Measurements from ENCODE around the gene PTX4.

The PTX4 gene, protein sequence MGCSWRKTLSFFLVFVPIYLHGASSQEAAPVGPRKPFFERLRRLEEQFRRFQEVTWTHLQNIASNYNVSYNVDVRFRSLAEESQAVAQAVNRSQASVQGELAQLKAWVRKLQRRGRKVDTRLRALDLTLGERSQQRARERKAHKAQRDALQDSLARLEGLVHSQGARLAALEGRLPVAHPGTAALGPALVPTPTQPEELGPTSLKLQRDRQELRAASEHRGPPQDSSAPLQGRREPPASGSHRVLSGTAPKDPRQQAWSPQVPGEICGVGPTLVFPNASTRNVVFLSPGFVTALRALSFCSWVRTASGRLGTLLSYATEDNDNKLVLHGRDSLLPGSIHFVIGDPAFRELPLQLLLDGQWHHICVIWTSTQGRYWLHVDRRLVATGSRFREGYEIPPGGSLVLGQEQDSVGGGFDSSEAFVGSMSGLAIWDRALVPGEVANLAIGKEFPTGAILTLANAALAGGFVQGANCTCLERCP

DNA sequence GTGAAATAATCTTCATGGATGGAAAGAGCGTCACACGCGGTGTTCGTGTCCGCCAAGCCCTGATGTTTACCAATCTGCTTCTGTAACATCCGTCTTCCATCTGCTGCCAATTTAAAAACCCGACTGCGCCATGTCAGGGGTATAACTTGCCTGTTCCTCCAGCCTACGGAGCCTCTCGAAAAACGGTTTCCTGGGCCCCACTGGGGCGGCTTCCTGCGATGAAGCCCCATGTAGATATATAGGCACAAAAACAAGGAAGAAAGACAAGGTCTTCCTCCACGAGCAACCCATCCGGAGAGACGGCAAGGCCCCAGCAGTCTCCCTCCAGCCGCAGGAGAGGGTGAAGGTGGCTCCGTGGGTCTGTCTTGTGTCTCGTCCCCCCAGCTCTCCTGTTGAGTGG is at the start of gene PTX4:
TSS of gene PTX4 (minus strand) at position 326 of the 400 bp plus-strand sequence. CDS start at position 291, 35 bp downstream.
- DNase-seq (ENCODE audit: low spot score), result no peak

DNA sequence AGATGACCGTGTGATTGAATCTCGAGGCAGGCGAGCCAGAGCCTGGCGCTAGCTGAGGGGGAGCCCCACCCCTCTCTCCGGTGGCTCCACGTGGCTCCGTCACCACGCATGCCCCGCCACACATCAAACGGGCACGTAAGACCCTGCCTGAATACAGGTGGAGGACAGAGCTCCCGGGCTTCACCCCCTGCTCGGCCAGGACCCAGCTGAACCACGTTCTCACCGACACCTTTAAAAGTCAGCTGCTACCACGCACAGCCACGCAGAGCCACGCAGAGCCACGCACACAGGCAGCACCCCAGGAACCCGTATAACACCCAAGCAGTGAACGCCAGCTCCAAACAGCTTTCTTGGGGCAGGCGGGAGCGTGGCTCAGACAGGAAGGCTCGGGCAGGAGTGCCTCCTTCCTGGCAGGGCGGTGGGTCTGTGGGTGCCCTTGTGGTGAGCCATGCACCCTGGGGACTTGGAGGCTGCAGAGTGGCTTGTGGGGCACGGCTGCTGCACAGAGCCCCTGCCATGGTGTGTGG is 49.1 kb upstream of the PTX4 start:
- DNase-seq (ENCODE audit: low spot score), result no peak

DNA sequence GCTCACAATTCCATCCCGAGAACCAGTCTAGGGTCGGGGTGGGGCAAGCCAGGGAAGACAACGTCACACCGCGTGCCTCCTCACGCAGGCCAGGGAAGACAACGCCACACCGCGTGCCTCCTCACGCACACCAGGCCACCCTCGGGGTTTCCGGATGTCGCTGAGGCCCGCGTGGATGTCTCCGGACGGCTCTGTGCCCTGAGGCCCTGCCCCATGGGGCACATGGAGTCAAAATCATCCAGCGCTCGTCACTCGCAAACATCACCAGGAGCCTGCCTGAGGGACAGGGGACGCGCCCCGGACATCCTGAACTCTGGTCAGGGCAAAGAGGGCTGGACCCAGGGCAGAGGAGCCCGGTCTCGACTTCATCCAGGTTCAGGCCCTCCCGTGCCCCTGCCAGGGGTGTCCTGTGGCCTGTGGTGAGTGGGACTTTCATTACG is 48.4 kb upstream of the PTX4 start:
- DNase-seq (ENCODE audit: low spot score), result no peak

DNA sequence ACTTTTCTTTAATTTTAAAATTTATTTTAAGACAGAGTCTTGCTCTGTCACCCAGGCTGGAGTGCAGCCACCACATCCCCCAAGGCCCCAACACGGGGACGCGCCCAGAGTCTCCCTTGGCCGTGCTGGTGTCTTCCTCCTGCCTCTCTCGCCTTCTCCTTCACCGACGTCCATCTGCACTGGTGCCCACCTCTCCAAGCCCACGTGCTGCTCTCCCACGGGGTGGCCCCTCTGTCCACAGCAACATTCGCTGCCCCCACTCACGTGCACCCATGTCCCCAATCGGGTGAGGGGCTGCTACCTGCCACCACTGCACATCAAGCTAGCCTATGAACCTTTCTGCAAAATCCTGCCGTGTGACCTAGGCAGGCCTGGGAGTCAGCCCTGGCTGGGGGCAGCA is 47.9 kb upstream of the PTX4 start:
- no peak for DNase-seq (ENCODE audit: low spot score)

DNA sequence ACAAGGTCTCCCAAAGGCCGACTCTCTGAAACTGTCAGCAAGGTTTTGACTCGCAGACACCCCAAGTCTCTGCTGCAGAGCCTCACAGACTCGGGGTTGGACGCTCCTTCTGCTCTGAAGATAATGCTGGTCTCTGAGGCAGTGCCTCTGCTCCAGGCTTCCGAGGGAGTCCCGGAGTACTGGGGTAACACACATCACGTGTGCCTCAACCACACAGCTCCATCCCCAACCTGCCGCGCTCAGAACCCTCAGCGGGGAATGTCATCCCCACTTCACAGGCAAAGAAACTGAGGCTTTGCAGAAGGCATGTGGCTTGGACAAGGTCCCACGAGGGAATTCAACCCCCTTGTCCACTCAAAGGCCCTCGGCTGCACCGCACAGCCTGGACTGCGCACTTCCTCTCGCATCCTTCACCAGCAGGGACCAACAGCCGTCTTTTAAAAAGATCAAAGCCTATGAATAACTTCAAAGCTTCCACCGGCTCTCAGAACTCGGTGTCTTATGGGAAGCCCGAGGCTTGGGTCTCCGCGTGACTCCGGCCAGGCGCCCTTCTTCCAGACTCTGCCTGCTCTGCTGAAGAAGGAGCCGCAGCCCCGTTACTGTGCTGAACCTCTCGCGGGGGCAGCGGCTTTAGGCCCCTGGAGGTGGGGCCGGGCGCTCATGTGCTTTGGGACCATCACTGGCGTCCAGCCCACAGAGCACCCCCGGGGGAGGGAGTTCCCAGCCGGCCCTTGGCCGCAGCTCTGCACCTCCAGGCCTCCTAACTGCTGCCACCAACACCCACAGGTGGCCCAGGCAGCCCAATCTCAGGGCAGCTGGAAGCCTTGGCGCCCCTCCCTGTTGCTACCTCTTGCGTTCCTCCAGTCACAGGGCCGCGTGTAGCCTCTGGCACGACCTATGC is 46.9 kb upstream of the PTX4 start:
- DNase-seq (ENCODE audit: low spot score), result peak; percentile 46

DNA sequence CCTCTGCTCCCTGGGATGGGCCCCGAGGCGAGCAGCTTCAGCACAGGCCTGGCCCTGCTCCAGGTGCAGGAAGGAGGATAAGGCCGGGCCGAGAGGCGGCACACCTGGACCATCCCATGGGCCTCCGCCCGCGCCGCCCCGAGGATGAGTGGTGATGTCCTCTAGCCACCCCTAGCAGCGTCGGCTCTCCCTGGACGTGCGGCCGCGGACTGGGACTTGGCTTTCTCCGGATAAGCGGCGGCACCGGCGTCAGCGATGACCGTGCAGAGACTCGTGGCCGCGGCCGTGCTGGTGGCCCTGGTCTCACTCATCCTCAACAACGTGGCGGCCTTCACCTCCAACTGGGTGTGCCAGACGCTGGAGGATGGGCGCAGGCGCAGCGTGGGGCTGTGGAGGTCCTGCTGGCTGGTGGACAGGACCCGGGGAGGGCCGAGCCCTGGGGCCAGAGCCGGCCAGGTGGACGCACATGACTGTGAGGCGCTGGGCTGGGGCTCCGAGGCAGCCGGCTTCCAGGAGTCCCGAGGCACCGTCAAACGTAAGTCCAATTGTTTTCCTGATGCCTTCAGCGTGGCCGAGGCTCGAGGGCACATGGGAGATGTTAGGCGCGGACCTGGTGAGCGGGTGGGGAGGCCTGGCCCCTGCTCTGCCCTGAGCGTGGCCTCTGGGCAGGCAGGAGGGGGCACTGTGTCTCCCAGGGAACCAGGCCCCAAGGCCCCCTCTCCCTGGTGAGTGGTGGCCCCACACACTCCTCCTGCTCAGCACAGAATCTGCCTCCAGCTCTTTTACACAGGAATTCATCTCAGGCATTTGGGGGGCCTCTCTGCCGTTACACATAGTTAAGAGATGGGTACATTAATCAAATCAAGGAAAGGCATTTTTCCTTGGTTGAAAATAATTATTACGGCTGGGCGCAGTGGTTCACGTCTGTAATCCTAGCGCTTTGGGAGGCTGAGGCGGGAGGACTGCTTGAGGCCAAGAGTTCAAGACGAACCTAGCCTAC is 45.6 kb upstream of the PTX4 start:
- DNase-seq (ENCODE audit: low spot score), result no peak

DNA sequence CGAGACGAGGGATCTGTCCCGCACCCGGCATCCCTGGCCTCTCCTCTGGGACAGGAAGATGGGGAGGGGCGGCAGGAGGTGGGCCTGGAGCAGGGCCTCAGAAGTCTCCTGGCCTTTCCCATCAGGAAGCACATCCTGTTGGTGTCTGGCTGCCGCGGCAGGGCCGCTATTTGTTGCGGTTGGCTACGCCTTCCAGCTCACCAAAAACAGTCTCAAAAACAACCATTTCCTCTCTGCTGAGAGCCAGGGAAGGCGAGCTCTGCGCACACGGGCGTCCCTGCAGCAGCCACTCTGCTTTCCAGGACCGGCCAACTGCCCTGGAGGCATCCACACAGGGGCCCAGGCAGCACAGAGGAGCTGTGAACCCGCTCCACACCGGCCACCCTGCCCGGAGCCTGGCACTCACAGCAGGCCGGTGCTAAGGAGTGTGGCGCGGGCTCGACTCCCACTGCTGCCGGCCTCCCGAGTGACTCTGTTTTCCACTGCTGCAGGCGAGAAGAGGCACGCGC is 44.8 kb upstream of the PTX4 start, which contains the start of gene TMEM204:
TSS of gene TMEM204 (plus strand) at position 224 of the 509 bp plus-strand sequence. CDS start 610 bp downstream, outside the sequence.
- DNase-seq (ENCODE audit: low spot score), result peak; percentile 50

DNA sequence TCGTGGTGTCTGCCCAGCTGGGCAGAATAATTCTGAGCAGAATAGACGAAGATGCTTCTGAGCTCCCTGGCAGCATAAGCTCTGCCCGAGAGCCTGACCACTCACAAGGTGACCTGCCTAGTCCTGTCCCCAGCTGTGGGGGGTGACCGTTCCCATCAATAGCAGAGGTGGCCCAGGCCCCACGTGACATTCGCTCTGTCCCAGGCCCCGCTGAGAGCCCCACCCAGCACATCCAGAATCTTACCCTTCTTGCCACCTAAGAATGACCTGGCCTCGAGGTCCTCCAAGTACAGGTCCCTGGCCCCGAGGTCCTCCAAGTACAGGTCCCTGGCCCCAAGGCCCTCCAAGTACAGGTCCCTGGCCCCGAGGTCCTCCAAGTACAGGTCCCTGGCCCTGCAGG is 44.0 kb upstream of the PTX4 start:
- no peak for DNase-seq (ENCODE audit: low spot score)

DNA sequence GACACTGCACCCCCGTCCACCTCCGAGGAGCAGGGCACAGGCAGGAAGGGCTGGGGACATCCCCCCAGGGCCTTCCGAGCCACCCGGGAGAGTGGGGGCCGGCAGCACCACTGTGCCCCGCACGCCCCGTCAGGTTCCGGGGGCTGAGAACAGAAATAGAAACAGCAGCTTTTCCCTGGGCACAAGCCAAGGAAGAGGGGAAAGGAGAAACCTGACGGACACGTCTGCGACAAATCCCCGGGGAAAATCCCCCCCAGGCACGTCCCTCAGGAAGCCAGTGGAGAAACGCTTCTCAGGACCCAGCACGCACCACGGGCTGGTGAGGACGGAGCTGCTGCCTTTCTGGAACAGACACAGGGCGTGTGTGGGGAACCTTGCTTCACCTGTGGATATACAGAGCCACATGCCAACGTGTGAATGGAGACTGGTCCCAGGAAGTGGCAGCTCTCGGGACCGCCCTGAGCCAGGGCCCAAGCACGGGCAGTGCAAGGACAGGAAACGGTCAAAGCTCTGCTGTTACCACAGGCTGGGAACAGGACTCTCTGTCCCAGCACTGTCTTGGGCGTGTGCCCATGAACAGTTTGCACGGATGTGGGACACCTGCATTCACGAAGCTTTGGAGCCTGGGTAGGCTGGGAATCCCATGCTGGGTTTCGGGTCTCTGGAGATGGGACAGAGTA is 43.5 kb upstream of the PTX4 start:
- DNase-seq (ENCODE audit: low spot score), result no peak

DNA sequence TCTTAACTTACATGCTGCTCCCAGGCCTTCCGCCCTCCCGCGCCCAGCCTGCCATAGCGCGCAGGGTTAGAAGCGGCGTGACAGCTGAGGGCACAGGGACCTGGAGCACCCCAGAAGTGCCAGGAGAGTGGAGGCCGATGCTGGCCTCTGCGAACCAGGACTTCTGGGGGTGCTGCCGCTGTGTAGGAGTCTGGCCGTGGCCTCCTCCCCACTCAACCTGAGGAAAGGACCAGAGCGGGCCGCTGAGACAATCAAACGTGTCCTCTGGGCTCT is 42.8 kb upstream of the PTX4 start:
- no peak for DNase-seq (ENCODE audit: low spot score)

DNA sequence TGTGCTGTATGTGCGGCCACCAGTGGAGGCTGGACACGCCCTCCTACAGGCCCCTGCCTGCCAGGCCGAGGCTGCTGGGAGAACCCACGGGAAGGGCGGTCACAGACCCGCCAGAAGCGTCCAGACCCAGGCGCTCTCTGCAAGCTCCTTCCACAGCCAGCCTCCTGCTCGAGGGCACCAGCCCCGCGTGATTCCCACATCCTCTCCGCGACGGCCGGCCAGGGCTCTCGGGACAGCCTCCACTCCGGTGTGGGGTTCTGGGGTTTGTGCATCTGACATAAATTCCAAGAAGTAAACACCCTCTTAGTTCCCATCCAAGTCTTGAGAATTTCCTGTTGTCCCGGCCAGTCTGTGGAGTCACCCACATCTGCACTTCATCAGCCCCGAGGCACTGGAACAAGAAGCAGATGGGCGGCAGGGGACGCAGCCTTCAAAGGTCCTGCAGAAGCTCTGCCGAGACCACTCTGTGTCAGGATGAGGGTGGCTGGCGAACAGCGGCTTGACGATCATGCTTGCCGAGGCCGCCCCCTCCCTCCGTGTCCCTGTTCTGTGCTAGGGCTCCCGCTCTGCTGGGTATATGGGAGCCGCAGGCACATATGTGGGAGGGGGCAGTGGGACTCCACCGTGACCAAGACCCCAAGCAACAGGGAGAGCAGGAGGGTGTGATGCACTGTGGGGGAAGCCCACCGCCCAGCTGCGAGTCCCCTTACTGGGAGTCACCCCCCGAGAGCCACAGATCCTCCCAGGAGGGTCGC is 42.3 kb upstream of the PTX4 start:
- DNase-seq (ENCODE audit: low spot score), result no peak

DNA sequence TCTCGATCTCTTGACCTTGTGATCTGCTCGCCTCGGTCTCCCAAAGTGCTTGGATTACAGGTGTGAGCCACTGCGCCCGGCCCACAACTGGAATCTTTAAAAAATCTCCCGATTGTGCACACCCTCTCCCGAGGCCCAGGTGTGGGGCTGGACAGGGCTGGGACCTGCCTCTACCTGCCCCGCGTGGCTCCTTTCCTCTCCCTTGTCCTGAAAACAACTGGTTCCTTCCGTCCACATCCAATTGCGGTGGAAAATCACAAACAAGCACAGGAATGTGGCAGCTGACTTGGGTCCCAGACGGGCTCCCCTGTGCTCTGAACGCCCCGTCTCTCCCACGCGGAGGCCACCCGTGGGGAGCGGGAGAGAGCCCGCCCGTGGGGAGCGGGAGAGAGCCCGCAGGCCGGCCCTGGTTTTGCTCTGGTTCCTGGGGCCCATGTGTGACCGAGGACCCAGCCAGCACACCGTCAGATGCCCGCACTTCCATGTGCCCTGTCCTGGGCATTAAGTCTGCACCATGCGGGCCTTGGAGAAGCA is 41.7 kb upstream of the PTX4 start:
- DNase-seq (ENCODE audit: low spot score), result no peak

DNA sequence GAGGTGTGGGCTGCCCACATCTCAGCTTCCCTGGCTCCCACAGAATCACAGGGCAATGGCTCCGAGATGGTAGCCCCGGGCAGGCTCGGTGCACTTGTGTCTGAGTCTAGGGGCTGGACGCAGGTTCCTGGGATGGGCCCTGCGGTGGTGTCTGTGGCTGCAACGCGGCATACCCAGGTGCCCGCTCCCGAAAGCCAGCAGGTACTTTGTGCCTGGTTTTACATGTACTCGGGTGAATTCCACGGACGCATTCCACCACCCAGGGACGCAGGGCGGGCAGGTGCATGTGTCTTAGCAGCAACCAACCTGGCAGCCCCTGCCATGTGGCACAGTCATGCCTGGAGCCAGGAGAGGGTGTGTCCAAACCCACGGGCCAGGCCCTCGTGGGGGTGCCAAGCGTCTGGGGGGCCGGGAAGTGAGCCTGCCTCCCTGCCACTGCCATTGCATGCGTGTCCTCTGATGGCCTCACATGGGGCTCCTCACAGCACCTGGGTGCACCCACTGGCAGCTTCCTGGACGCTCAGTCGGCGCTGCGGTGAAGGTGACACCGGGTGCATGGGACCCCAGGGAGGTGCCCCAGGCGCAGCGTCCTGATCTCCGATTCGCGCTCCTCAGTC is 40.3 kb upstream of the PTX4 start:
- DNase-seq (ENCODE audit: low spot score), result no peak

DNA sequence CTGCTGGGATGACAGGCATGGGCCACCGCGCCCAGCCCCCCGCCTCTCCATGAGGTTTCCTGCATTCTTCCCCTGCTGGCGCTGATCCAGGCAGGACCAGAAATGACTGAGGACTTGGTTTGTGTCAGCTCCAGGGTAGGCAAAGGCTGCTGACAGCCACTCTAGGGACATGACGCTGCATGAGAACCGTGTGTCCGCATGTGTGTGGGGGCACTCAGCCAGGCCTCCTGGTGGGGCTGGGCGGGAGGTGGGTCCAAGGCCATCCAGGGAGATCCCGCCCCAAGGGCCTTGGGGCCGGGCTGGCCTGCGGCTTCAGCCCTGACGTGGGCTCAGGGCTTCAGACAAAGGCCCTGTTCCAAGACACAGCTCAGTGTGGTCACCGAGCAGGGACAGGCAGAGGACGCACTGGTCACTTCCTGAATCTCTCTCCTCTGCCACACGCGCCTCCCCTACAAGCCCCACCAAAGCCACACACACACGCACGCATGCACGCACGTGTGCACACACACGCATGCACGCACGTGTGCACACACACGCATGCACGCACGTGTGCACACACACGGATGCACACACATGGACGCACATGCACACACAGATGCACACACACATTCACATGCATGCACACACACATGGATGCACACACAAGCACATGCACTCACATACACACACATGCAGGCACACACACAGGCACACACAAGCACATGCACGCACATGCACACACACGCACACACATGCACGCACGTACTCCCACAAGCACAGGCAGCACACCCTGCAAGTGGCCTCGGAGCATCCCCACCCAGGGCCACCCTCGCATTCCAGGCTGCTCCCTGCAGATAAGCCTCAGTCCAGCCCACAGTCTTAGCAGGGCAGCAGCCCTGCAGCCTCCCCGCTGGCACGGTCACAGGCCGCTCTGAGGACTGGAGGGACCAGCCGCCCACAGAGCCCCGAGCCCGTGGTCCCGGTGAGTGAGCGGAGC is 39.4 kb upstream of the PTX4 start:
- DNase-seq (ENCODE audit: low spot score), result no peak

DNA sequence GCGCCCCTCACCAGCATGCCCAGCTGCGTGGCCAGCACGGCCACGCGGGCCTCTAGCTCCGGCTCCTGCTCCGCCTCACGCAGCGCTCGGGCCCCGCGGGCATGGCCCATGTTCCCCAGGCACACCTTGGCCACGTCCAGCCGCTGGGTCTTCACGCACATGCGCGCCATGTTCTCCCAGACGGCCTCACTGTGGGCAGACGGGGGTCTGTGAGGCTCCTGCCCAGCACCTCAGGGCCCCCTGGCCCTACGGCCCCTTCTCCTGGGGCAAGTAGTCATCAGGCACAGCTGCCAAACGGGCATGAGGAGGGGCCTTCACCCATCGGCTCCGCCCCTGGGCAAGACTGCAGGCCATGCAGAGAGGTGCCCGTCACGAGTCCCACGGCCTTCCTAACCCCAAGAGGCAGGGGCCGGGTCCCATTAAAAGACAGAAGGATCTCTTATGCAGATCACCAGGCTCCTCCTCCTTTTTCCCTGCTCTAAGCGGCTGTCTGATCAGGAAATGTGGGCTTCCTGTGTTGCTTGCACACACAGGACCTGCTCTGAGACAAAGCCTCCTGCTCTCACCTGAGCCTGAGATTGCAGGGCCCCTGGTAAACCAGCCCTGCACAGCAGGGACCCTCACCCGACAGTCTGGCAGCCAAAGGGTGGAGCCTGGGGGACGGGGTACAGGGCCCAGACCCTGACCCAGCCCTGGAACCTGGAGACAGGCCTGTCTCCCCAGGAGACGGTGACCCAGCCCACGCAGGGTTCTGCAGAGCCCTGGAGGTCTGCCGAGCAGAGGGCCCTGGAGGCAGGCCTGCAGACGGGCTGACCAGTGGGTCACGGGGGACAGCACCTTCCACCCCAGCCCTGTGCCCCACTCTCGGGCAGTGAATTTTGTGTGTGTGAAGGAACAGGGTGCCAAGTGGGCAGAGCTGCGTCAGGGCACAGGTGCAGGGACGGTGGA is 38.1 kb upstream of the PTX4 start:
- DNase-seq (ENCODE audit: low spot score), result no peak

DNA sequence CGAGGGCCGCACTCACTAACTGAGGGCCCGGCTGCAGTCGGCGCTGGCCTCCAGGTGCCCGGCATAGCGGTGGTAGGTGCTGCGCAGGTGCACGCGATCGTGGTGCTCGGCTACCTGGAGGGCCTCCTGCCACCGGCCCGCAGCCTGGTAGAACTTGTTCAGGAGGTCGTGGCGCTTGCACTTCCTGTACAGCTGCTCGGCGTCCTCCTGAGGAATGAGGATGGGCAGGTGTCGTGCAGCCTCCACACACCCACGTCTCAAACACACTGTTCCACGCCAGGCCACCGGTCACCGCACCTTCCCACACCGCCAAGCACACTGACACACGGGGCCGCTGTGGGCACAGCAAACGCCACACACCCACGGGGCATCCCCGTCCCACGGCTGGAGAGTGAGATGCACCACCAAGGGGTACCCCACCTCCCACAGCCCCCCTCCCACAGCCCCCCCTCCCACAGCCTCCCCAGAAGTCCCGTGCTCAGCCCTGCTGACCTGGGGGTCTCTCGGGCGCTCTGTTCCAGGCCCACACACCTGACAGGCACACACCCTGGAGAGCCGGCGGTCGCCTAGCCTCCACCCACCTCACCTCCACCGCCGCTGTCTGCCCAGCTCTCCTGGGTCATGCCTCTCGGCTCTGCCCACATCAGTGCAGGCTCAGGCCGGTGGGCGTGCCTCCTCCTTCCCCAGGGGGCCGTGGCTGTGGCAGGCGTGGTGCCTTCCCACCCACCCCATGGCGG is 37.3 kb upstream of the PTX4 start:
- DNase-seq (ENCODE audit: low spot score), result no peak

Measured in activated CD4-positive, alpha-beta T cell treated with anti-CD3 and anti-CD28 coated beads, Interleukin-2, Interleukin-4, amounts not matched to agents 100 ng/mL and 50 ng/mL, durations not matched to agents 16 hours and 8 hours (primary cell).